Central memory CD4-positive, alpha-beta T cell (primary cell): ENCODE data around the gene TBCA.

Experiments used
- DNase-seq: peaks from one replicate; pipeline ENCODE4 v3.0.0; 2022
- total RNA-seq, 3 experiments: gene quantifications; one replicate each; lab custom pipeline; 2026; lab: John Stamatoyannopoulos, UW

TBCA gene, protein sequence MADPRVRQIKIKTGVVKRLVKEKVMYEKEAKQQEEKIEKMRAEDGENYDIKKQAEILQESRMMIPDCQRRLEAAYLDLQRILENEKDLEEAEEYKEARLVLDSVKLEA
- 31.1 to 79.8 (median 49.1) reads per million in 3 experiments for total RNA-seq

DNA sequence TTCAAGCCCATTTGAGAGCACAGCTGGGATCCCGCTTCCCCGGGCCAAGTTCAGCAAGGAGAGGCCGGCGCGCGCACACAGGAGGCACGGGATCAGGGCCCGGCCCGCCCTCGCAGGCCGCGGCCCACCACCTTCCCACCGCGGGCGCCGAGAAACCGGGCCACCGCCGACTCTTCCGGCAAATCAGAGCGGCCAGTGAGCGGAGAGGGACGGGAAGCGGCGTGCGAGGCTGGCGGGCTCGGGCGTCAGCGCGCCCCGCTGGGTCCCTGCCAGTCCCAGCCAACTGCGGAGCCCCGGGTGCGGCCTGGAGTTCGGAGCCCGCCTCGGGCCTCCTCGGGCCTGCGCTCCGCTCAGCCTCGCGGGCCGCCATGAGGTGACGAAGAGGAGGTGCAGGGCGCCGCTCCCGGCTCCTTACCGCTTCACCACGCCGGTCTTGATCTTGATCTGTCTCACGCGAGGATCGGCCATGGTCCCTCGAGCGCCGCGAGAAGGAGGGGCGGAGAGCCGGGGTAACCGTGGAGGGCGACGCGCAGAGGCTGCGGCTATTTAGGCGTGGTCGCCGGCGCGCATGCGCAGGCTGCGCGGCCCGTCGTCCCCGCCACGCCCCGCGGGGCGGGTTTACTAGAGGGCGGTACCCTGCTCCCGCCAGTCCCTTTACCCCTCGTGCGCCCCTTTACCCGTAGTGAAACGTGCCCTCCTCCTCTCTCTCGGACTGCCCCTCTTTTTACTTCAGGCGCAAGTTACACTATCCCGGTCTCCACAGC, at the start of gene TBCA:
TSS of gene TBCA (minus strand) at position 550 of the 764 bp plus-strand sequence. CDS start at position 468, 82 bp downstream.
- DNase-seq = peak; percentile 93

DNA sequence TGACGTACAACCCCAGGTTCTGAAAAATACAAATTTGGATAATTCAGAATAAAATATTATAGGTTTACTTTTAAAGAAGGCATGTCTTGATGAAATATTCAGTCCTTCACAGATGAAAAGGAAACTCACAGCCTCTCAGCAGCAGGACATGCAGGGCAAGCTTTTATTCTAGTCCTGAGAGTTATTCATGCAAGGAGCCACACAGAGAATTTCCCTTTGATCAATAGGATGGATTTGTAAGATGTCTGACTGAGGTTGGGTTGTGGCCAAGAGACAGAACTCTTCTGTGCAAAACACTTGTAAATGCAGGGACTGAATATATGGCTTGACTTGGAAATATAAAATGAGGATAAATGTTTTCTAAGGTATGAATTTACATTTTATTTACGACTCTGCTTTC, 48.8 kb upstream of the TBCA start:
- no peak for DNase-seq

DNA sequence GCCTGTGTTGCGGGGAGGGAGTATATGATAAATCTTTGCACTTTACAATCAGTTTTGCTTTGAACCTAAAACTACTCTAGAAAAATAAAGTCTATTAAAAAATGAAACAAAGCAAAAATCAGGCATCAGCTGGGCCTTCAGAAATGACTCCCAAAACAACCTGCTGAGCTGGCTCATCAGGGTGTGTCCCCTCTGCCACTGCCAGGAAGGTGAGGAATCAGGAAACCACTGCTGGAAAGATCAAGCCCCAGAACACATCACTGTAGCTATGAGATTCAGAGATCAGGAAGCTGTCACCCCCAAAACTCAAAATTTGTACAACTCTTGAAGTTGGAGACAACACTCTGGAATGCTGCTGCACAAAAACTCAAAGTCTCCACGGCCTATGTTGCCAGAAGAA, 40.5 kb upstream of the TBCA start:
- no peak for DNase-seq

DNA sequence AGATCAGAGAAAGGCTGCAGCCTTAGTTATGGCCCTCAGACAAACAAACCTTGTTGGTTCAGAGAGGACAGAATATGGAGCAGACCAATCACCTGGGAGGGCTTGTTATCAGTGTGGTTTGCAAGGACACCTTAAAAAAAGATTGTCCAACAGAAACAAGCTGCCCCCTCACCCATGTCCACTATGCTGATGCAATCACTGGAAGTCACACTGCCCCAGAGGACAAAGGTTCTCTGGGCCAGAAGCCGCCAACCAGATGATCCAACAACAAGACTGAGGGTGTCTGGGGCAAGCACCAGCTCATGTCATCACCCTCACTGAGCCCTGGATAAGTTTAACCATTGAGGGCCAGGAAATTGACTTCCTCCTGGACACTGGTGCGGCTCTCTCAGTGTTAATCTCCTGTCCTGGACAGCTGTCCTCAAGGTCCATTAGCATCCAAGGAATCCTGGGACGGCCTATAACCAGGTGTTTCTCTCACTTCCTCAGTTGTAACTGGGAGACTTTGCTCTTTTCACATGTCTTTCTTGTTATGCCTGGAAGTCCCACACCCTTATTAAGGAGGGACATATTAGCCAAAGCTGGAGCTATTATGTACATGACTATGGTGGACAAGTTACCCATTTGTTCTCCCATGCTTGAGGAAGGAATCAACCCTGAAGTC, 36.9 kb upstream of the TBCA start:
- no peak for DNase-seq

DNA sequence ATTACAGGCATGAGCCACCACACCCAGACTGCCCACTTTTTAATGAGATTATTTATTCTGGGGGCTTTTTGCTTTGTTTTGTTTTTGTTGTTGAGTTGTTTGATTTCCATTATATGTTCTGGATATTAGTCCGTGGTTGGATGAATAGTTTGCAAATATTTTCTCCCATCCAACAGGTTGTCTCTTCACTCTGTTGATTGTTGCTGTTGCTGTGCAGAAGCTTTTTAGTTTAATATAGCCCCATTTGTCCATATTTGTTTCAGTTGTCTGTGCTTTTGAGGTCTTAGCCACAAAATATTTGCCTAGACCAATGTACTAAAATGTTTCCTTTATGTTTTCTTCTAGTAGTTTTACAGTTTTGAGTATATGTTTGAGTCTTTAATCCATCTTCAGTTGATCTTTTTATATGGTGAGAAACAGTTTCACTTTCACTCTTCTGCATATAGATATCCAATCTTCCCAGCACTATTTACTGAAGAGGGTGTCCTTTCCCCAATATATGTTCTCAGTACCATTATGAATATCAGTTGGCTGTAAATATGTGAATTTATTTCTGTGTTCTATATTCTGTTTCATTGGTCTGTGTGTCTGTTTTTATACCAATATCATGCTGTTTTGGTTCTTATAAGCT, 30.2 kb upstream of the TBCA start:
- no peak for DNase-seq

DNA sequence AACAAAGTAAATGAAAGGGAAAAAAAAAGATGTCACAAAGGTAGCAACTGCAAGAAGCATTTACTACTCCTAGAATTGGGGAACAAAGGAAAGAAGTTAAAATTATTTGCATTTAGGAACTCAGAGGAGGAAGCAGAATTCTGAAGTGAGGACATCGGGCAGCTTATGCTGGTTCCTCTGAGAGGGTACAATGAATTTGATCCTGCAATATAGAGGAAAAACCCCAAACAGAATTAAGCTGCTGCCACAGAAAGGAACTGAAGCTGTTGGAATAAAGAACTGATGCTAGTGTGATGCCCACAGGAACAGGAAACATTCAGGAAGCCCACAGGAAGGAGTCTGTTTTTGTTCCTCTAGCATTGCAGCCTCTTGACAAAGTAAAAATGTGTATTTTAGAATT, 22.3 kb upstream of the TBCA start:
- DNase-seq = no peak

DNA sequence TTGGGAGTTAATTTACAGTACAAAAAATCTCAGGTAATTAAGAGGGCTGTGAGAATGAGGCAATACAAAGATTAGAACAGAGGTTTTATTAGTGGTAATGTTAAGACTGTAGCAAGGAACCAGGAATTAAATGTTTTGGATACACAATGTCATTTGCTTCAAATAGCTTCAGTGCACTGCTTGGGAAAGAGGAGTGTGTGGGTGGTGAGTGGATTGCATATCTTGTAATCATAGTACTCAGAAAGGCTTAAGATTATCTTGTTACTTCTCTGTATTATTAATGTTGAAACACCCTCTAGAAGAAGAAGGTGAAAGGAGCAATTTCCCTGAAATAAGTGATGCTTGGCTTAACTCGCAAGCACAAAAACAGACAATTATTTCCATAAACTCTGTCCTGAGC, 21.0 kb upstream of the TBCA start:
- no peak for DNase-seq

DNA sequence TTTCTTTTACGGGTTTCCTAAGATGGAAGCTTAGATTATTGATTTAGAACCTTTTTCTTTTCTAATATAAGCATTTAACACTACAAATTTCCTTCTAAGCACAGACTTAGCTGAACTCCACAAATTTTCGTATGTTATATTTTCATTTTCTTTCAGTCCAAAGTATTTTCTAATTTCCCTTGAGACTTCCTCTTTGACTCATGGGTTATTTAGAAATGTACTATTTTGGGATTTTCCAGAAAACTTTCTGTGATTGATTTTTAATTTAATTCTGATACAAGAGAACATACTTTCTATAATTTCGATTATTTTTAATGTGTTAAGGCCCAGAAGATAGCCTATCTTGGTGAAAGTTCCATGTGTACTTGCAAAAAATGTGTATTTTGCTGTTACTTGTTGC, 19.7 kb upstream of the TBCA start:
- DNase-seq = no peak

DNA sequence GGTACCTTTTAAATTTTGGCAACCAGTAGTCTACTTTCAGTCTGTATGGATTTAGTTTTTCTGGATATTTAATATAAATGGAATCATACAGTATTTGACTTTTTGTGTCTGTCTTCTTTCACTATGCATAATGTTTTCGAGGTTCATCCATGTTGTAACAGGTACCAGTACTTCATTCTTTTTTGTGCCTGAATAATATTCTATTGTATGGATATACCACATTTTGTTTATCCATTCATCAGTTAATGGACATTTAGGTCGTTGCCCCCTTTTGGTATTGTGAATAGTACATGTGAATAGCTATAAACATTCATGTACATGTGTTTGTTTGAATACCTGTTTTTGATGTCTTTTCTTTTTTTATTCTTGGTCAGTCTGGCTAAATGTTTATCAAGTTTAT, 19.1 kb upstream of the TBCA start:
- no peak for DNase-seq

DNA sequence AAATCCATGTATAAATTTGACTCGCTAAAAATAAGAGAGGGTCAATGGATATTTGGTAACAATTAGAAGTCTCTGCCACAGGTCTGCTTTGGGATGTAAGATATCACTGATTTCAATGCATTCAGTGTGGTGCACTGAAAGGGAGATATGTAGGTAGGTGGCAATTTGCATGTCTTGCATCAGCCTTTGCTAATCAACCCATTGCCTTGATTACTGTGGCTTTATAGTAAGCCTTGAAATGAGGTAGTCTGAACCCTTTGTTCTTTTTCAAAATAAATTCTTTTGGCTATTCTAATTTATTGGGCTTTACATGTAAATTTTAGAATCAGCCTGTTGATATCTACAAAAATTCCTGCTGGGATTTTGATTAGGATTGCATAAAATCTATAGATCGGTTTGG, 15.8 kb upstream of the TBCA start:
- DNase-seq = no peak

DNA sequence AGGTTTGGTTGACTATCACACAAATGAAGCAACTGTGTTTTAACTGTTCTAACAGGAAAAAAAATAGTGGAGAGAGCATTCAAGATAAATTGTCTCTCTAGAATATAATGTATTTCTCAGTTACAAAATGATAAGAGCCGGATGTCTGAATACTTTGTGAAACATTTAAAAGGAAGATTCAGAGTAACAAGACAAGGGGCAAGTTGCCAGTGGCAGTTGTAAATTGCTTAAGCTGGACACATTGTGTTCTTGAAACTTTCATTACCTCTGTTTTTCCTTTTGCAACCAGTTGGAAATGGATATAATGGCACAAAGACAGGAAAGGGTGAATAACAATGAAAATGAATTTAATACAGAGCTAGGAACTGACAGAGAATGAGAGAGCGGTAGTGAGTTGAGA, 15.2 kb upstream of the TBCA start:
- DNase-seq = no peak

DNA sequence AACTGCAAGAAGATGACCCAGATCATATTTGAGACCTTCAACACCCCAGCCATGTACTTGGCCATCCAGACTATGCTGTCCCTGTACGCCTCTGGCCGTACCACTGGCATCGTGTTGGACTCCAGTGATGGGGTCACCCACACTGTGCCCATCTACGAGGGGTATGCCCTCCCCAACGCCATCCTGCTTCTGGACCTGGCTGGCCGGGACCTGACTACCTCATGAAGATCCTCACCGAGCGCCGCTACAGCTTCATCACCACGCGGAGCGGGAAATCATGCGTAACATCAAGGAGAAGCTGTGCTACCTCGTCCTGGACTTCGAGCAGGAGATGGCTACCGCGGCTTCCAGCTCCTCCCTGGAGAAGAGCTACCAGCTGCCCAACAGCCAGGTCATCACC, 9.1 kb upstream of the TBCA start:
- no peak for DNase-seq

DNA sequence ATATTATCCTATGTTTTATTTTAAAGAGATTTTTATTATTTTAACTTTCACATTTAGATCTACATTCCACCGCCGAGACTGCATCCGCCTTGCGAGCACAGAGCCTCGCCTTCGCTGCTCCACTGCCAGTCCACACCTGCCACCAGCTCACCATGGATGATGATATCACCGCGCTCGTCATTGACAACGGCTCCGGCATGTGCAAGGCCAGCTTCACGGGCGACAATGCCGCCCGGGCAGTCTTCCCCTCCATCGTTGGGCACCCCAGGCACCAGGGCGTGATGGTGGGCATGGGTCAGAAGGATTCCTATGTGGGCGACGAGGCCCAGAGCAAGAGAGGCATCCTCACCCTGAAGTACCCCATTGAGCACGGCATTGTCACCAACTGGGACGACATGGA, 8.6 kb upstream of the TBCA start:
- DNase-seq = no peak

DNA sequence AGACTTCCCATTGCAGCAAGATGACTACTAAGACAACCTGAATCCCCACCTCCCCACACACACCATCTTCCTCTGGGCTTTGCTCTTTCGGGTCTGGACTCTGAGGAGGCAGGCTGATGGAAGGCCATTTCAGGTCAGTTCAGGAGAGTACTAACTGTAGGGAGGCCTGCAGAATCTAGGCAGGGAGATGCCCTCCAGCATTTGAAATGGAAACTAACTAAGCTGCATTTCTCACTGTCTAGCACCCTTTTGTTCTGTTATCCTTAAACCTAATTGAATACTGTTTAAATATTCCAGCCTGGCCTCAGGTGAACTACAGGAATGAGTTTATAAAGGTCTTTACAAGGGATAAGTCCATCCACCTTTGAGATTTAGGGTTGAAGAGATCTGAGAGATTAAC, 4.9 kb upstream of the TBCA start:
- no peak for DNase-seq

DNA sequence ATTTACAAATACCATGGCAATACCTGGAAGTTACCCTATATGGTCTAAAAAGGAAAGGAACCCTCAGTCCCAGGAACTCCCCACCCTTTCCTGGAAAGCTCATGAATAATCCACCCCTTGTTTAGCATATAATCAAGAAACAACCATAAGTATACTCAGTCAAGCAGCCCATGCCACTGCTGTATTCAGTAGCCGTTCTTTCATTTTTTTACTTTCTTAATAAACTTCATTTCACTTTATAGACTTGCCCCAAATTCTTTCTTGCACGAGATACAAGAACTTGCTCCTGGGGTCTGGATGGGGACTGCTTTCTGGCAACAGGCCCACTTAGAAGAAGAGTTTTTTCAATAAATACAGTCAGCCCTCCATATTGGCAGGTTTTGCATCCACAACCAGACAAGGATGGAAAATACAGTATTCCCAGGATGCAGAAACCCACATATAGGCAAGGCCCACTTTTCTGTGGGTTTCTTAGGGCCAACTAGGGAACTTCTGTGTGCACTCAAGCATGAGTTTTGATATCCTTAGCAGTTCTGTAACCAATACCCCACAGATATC, 2.8 kb upstream of the TBCA start:
- no peak for DNase-seq

DNA sequence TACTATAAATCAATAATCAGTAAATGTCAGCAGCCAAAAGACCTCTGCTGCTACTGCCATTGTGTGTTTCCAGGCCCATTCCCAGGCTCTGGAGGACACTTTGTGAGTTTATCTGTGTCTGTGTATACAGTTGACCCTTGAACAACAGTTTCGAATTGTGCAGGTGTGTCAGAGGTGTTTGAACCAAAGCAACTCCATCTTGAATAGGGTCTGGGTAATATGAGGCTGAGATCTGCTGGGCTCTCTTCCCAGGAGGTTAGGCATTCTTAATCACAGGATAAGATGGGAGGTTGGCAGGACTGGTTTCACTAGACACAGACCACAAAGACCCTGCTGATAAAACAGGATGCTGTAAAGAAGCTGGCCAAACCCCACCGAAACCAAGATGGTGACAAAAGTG, 2.3 kb upstream of the TBCA start:
- DNase-seq = no peak

DNA sequence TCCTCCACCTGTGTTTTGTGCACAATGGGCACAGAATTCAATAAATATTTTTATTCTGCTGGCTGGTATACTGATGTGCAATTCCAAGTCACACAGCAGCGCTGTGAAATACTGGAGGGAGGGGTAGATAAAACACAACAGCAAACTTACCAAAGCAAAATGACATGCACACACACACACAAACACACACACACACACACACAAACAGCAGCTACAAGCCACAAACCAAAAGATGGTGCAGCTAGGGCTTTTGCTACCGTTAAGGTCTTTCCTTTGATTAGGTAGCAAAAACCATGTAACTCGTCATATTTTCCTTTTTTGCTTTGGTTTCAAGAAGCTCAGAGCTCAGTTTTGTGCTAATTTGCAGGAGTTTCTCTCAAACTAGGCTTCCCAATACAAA, 1.8 kb upstream of the TBCA start:
- no peak for DNase-seq

DNA sequence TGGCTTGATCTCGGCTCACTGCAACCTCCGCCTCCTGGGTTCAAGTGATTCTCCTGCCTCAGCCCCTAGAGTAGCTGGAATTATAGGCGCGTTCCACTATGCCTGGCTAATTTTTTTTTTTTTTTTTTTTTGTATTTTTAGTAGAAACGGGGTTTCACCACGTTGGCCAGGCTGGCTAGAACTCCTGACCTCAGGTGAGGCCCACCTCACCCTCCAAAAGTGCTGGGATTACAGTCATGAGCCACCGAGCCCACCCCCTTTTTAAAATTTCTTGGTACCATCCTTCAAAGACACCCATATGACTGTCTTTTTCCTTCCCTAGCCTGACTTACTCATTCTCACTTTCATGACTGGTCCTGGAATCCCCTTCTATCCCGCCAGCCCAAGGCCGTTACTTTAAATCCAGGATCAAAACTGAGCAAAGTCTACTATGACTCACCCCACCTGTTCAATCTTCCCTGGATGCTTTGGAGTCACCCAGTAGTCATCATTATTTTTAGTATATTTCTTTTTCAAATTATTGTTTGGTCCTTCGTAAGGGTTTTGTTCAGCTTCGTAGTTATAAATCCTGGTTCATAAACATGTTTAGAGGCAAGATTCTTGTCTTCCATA, 1.2 kb upstream of the TBCA start:
- no peak for DNase-seq

DNA sequence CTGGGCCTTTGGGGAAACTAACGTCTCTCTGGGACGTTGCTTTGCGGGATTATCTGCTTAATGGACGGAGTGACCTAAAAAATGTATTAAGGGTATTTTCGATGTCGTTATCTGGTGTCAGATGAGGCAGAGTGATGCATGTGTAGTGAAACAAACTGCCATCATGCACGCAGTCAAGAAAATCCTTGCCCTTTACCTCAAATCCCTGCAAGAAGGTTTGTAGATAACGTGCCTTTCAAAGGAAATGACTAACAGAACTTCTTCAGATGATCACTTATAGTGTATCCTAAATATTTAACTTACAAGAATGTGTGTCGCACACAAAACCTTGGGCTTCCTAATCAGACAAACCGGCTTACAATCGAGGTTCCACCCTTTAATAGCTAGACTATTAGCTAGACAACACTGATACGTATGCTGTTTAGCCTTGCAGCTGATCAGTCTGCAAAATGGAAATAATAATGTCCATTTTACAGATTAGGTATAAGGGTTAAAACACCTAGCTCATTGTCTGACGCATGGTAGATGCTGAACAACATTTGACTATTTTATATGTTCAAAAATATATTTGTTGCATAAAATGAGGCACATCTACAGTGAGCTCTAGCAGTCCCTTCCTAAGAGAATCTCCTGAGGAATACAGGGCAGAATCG, 541 bp upstream of the TBCA start:
- no peak for DNase-seq

DNA sequence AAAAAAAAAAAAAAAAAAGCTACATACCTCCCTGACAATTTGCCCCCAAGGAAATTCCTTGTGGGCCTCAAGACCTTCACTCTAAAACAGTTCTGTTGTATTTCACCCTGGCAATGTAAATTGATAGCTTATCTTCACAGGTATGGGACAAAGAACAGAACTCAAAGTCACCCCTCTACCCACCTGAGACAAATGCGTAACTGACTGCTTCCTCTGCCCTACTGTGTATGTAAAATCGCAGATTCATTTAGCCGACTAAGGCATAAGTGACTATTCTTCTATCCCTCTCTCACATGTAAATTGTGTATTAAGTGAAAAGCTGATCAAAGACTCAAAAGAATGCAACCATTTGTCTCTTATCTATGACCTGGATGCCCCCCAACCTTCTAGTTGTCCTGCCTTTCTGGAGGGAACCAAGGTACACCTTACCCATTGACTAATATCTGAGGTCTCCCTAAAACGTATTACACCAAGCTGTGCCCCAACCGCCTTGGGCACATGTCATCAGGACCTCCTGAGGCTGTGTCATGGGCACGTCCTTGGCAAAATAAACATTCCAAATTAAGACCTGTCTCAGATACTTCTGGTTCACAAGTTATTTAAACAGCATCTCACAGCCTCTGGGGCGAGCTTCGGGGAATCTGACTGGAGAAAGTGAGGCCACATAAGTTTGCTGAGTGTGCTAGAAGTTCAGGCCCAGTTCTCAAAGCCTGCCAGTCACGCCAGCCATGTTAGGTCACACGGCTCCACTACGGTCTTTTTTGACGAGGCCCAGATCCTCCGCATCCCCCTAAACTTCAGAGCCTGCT, 954 bp downstream of the TBCA start:
- no peak for DNase-seq

DNA sequence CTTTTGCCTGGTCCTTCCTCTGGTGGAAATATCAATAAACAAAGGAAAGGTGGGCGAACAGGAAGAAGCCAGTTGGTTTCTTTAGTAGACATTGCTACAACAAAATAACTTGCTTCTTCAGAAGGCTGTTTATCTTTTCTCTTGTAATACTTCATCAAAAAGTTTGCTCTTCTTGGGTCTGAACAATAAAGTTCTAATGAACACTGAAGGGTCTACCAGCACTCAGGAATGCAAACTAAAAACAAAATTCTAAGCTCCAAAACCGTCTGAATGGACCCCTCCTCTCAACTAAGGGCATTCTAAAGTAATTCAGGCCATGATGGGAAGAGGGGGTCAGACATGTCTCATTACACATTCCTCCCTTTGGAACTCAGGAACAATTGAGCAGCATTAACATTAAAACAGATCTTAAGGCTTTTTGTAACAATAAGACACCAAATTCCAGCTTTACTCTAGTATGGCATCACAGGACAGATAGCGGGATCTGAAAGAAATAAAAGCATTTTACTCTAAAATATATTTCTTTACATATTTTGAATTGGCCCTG, 2.3 kb downstream of the TBCA start:
- no peak for DNase-seq
